GM23248 (cell line): Measurements from ENCODE around the gene NPFFR1. TPM values are rescaled to one million over a fixed set of nuclear protein-coding genes. Genes with fewer than 3 reads are reported as not detected.

Experiments used
- DNase-seq: peaks from one replicate; pipeline ENCODE4 v3.0.0-alpha.2; 2015
- H2AFZ ChIP-seq: fragments of 200-600 bp; sonication (generic); 2 replicates; pipeline ENCODE4 v1.6.1; 2016; ENCODE audit warnings: antibody characterized with exemption
- H3F3A ChIP-seq: fragments of 200-600 bp; sonication (generic); 2 replicates; pipeline ENCODE4 v1.6.1; 2016; ENCODE audit warnings: mild to moderate bottlenecking, antibody characterized with exemption, mixed run types; ENCODE audit not compliant: insufficient read depth
- H3K27ac ChIP-seq: fragments of 200-600 bp; sonication (generic); 2 replicates; pipeline ENCODE4 v1.5.1; 2016; ENCODE audit warnings: mild to moderate bottlenecking
- H3K27me3 ChIP-seq: fragments of 200-600 bp; sonication (generic); replicated peaks from 2 replicates; pipeline ENCODE4 v1.6.1; 2016; ENCODE audit warnings: mild to moderate bottlenecking; ENCODE audit not compliant: insufficient read depth
- H3K36me3 ChIP-seq: fragments of 200-600 bp; sonication (generic); 2 replicates; pipeline ENCODE4 v1.6.1; 2016; ENCODE audit warnings: low read depth, mild to moderate bottlenecking
- H3K4me1 ChIP-seq: fragments of 200-600 bp; sonication (generic); 2 replicates; pipeline ENCODE4 v1.6.1; 2016; ENCODE audit warnings: mild to moderate bottlenecking; ENCODE audit not compliant: insufficient read depth
- H3K4me2 ChIP-seq: fragments of 200-600 bp; sonication (generic); one replicate; pipeline ENCODE4 v1.6.1; 2016; ENCODE audit warnings: mild to moderate bottlenecking; ENCODE audit not compliant: unreplicated experiment
- H3K4me3 ChIP-seq: fragments of 200-600 bp; sonication (generic); 2 replicates; pipeline ENCODE4 v1.5.1; 2016; ENCODE audit warnings: mild to moderate bottlenecking
- H3K79me2 ChIP-seq: fragments of 200-600 bp; sonication (generic); 2 replicates; pipeline ENCODE4 v1.6.1; 2016; ENCODE audit warnings: mild to moderate bottlenecking; ENCODE audit not compliant: insufficient read depth
- H3K9ac ChIP-seq: fragments of 200-600 bp; sonication (generic); 2 replicates; pipeline ENCODE4 v1.6.1; 2016; ENCODE audit warnings: mild to moderate bottlenecking
- H3K9me2 ChIP-seq: fragments of 200-600 bp; sonication (generic); 2 replicates; pipeline ENCODE4 v1.6.1; 2016; ENCODE audit warnings: mixed run types, mild to moderate bottlenecking, moderate library complexity; ENCODE audit not compliant: insufficient read depth
- H3K9me3 ChIP-seq: fragments of 200-600 bp; sonication (generic); one replicate; pipeline ENCODE4 v1.6.1; 2017; ENCODE audit warnings: low read depth
- H4K20me1 ChIP-seq: fragments of 200-600 bp; sonication (generic); 2 replicates; pipeline ENCODE4 v1.6.0; 2016; ENCODE audit not compliant: insufficient read depth
- EZH2 ChIP-seq: fragments of 200-600 bp; sonication (generic); IDR thresholded peaks from 2 replicates; pipeline ENCODE4 v1.6.1; 2018; ENCODE audit warnings: antibody characterized with exemption, mild to moderate bottlenecking; ENCODE audit not compliant: insufficient read depth, poor library complexity, severe bottlenecking
- EZH2phosphoT487 ChIP-seq: fragments of 200-600 bp; sonication (generic); IDR thresholded peaks from 2 replicates; pipeline ENCODE4 v1.6.1; 2018; ENCODE audit warnings: antibody characterized with exemption, moderate library complexity, mild to moderate bottlenecking, low read depth; ENCODE audit not compliant: insufficient read depth
- WGBS, 2 experiments: methylation state at CpG; one replicate each; pipeline ENCODE4 v1.1.6; 2015 to 2017; ENCODE audit warnings: low lambda C conversion rate in 2 of 2, low coverage in 1 of 2; ENCODE audit errors: missing lambda C conversion rate in 2 of 2; 5-methylcytosine and 5-hydroxymethylcytosine counted together
- in situ Hi-C: fragments of 300-500 bp; cut with MboI; formaldehyde crosslinking; loops from 2 replicates; pipeline ENCODE4 v1.15.0; 2020
- polyA plus RNA-seq: library from polyadenylated mRNA; unstranded; fragments of >200 nt; fragmentation: Nextera tagmentation; extraction: Ambion mirVana; gene quantifications from 2 replicates; pipeline ENCODE4 v1.2.1, GENCODE V29; 2016
- total RNA-seq: library from RNA; depleted of rRNA; stranded (reverse); fragments of >200 nt; shearing (Covaris generic); gene quantifications from 2 replicates; pipeline ENCODE4 v1.2.3, GENCODE V29; 2014

NPFFR1 gene
- total and polyA plus RNA-seq, 2 experiments from 2014 or later = not detected

- Histone ChIP-seq H3K9ac (no peak overlapping the region), H4K20me1 (no peaks in the 10 kb centered on the region), H3K4me2 (no peak overlapping the region), H3K9me2 (no peaks in the 10 kb centered on the region), H3K27me3 (no peaks in the 10 kb centered on the region), H2AFZ (no peak overlapping the region), H3K4me3 (no peak overlapping the region), H3K4me1 (peaks cover 17% of the 10 kb centered on the region), H3F3A (peaks cover 13% of the 10 kb centered on the region), H3K27ac (no peak overlapping the region), H3K9me3 (no peaks in the 10 kb centered on the region), H3K79me2 (no peaks in the 10 kb centered on the region), H3K36me3 (no peaks in the 10 kb centered on the region)
- 70 to 71% methylated on average over 5 of the region's 5 CpGs for WGBS, 2 experiments
- DNase-seq = no peak
- TF ChIP-seq EZH2phosphoT487 (no peak), EZH2 (no peak)
- in situ Hi-C loops = no loop called here
Measured at GRCh38 chr10:70298393-70298792, 14.6 kb upstream of the NPFFR1 start.

DNA sequence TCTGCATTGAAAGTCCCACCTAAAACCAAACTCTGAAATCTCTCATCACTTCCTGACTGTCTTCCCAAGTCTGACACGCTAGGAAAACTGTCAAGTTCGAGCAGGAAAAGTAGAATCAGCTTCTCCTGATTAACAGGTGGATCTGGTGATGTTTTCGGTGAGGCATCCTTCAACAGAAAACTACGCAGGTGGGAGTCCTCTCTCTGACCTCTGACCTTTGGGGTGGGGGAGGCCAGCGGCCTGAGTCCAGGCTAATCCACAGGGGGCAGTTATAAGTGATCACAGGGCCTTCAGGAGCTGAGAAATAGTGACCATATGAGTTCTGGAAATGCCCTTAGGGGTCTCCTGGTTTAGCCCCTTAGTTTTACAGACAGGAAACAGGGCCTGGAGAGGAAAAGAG is 13.4 kb upstream of the NPFFR1 start:
- H3K27ac ChIP-seq = peak overlapping the region; percentile 71
- no peaks in the 10 kb centered on the region for H3K9me2 ChIP-seq
- H2AFZ ChIP-seq = peak overlapping the region; percentile 65
- 40 to 43% methylated on average over 5 of the region's 5 CpGs for WGBS, 2 experiments
- TF ChIP-seq EZH2 = no peak
- TF ChIP-seq EZH2phosphoT487 = no peak
- no peaks in the 10 kb centered on the region for H3K27me3 ChIP-seq
- H3K4me2 ChIP-seq = peak overlapping the region; percentile 40
- peak overlapping the region; percentile 60 for H3K9ac ChIP-seq
- no peak for DNase-seq
- no peaks in the 10 kb centered on the region for H3K9me3 ChIP-seq
- H4K20me1 ChIP-seq = no peaks in the 10 kb centered on the region
- H3F3A ChIP-seq = peaks cover 13% of the 10 kb centered on the region
- no peaks in the 10 kb centered on the region for H3K36me3 ChIP-seq
- in situ Hi-C loops = no loop called here
- no peak overlapping the region for H3K4me3 ChIP-seq
- no peaks in the 10 kb centered on the region for H3K79me2 ChIP-seq
- peaks cover 14% of the 10 kb centered on the region for H3K4me1 ChIP-seq

DNA sequence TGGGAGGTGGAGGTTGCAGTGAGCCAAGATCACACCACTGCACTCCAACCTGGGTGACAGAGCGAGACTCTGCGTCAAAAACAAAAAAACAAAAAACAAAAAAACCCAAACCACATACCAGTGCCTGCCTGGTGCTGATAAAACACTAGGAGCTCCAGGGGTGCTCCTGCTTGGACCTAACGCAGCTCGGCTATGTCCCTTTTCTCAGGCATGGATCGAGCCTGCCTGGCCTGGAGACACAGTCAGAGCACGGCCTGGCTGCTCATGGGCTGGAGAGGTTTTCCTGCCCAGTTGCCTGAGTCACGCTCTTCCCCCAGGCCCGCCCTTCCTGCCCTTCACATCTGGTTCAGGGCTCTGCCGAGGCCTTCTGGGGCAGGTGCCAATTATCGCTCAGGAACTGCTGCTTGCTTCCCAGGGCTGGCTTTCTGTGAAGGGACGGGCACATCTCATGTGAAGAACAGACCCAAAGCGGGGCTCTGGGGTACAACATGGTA is 12.6 kb upstream of the NPFFR1 start:
- Histone ChIP-seq H3K4me1 (peaks cover 14% of the 10 kb centered on the region), H3K4me3 (no peak overlapping the region), H3K79me2 (no peaks in the 10 kb centered on the region), H3K9me3 (no peaks in the 10 kb centered on the region), H3K36me3 (no peaks in the 10 kb centered on the region), H3K27me3 (no peaks in the 10 kb centered on the region), H3K4me2 (peak overlapping the region; percentile 40), H3K9me2 (no peaks in the 10 kb centered on the region), H4K20me1 (no peaks in the 10 kb centered on the region), H3F3A (peaks cover 13% of the 10 kb centered on the region), H3K27ac (peak overlapping the region; percentile 71), H2AFZ (peak overlapping the region; percentile 65), H3K9ac (peak overlapping the region; percentile 60)
- TF ChIP-seq EZH2 (no peak), EZH2phosphoT487 (no peak)
- WGBS, 2 experiments = 14 to 22% methylated on average over 12 of the region's 12 CpGs
- DNase-seq = peak; percentile 98
- in situ Hi-C loops = no loop called here

- Histone ChIP-seq H3K9me2 (no peaks in the 10 kb centered on the region), H3K9ac (peak overlapping the region; percentile 55), H3K4me3 (no peak overlapping the region), H2AFZ (peak overlapping the region; percentile 39; the same call in 1 of the 2 replicates), H3K9me3 (no peaks in the 10 kb centered on the region), H3K27ac (peak overlapping the region; percentile 71), H3F3A (peaks cover 13% of the 10 kb centered on the region), H3K4me2 (no peak overlapping the region), H4K20me1 (no peaks in the 10 kb centered on the region), H3K4me1 (peaks cover 14% of the 10 kb centered on the region), H3K27me3 (no peaks in the 10 kb centered on the region), H3K36me3 (no peaks in the 10 kb centered on the region), H3K79me2 (no peaks in the 10 kb centered on the region)
- in situ Hi-C loops = no loop called here
- WGBS, 2 experiments = 75 to 77% methylated on average over 7 of the region's 7 CpGs
- no peak for TF ChIP-seq EZH2
- DNase-seq = no peak
Measured at GRCh38 chr10:70295926-70296325, 12.1 kb upstream of the NPFFR1 start.

- H2AFZ ChIP-seq = no peak overlapping the region
- H3K4me1 ChIP-seq = peaks cover 16% of the 10 kb centered on the region
- TF ChIP-seq EZH2 (no peak), EZH2phosphoT487 (no peak)
- H3K27ac ChIP-seq = no peak overlapping the region
- H3K4me3 ChIP-seq = no peak overlapping the region
- no peaks in the 10 kb centered on the region for H3K27me3 ChIP-seq
- 68 to 79% methylated on average over 3 of the region's 3 CpGs for WGBS, 2 experiments
- H3K4me2 ChIP-seq = no peak overlapping the region
- H3F3A ChIP-seq = peaks cover 13% of the 10 kb centered on the region
- no peaks in the 10 kb centered on the region for H3K36me3 ChIP-seq
- no peak overlapping the region for H3K9ac ChIP-seq
- in situ Hi-C loops = no loop called here
- no peaks in the 10 kb centered on the region for H3K9me2 ChIP-seq
- no peak for DNase-seq
- H4K20me1 ChIP-seq = no peaks in the 10 kb centered on the region
- H3K9me3 ChIP-seq = no peaks in the 10 kb centered on the region
- no peaks in the 10 kb centered on the region for H3K79me2 ChIP-seq
Measured at GRCh38 chr10:70295321-70295720, 11.5 kb upstream of the NPFFR1 start.
